H1 (cell line): ENCODE measurements around the gene DOCK1. TPM values are rescaled to one million over a fixed set of nuclear protein-coding genes. Genes with fewer than 3 reads are reported as not detected.

ENCODE experiments used
- BCL11A ChIP-seq, 2 experiments: IDR thresholded peaks; one replicate each; pipeline ENCODE4 v1.6.1; 2011; ENCODE audit warnings: low read depth in 2 of 2, low read length in 2 of 2, mild to moderate bottlenecking in 2 of 2
- CHD7 ChIP-seq: fragments of 300-600 bp; sonication (generic); IDR thresholded peaks from 2 replicates; pipeline ENCODE4 v1.7.1; 2012; ENCODE audit warnings: low read length, moderate library complexity, mild to moderate bottlenecking, inconsistent platforms; ENCODE audit not compliant: insufficient replicate concordance
- CTCF ChIP-seq, 3 experiments: IDR thresholded peaks; 1 replicate in 2 of 3; 2 replicates in 1 of 3; pipeline versions ENCODE4 v1.5.1 to v1.6.1; 2011; ENCODE audit warnings: low read length in 3 of 3, mild to moderate bottlenecking in 3 of 3, inconsistent platforms in 2 of 3, low read depth in 1 of 3, moderate library complexity in 1 of 3; ENCODE audit not compliant: insufficient read depth in 1 of 3; ENCODE audit errors: control extremely low read depth in 1 of 3
- RBBP5 ChIP-seq: IDR thresholded peaks from 2 replicates; pipeline ENCODE4 v1.7.1; 2012; ENCODE audit warnings: low read depth, mild to moderate bottlenecking, inconsistent platforms, low read length, moderate library complexity, borderline replicate concordance
- SAP30 ChIP-seq: fragments of 300-600 bp; sonication (generic); IDR thresholded peaks from 2 replicates; pipeline ENCODE4 v1.7.1; 2012; ENCODE audit warnings: low read length, moderate library complexity, mild to moderate bottlenecking, inconsistent platforms; ENCODE audit not compliant: insufficient read depth, insufficient replicate concordance
- SIRT6 ChIP-seq: IDR thresholded peaks from one replicate; pipeline ENCODE4 v1.7.1; 2012; ENCODE audit warnings: low read length, inconsistent platforms
- SRF ChIP-seq: IDR thresholded peaks from 2 replicates; pipeline ENCODE4 v1.6.1; 2011; ENCODE audit warnings: mild to moderate bottlenecking, low read depth, low read length, moderate library complexity
- polyA plus RNA-seq, 7 experiments: library from polyadenylated mRNA; depleted of rRNA in 3 of 7; stranded (reverse) in 5 of 7; unstranded in 2 of 7; fragments of >200 nt in 5 of 7; fragments of 200-250 nt in 2 of 7; gene quantifications; 1 replicate in 5 of 7; 2 replicates in 1 of 7; 4 replicates in 1 of 7; pipeline versions ENCODE4 v1.2.1 to v1.2.3, GENCODE V29; 2011 to 2013; ENCODE audit warnings: missing spikeins in 2 of 7, mixed read lengths in 2 of 7
- total RNA-seq: library from RNA; stranded (reverse); fragmentation: NEBNext Ultra II Directional; extraction: Animal tissue kit (Norgen Biotek cat#: 25700); gene quantifications from 2 replicates; pipeline ENCODE4 v1.2.1, GENCODE V29; 2021

The DOCK1 gene
- total and polyA plus RNA-seq, 2 of the 8 experiments (the other 6 are each of a cell fraction or from before 2014, with no cell fraction given), result 11.6 to 53.0 TPM

GRCh38 chr10:127291329-127291728, 386.1 kb downstream of the DOCK1 start (continued):
- TF ChIP-seq CHD7, result no peak
- no peak for TF ChIP-seq CTCF (IDR thresholded peaks at IDR 0.05; ENCODE audit: control extremely low read depth in 1 of 3, insufficient read depth in 1 of 3, low read depth in 1 of 3, low read length in 3 of 3)
- TF ChIP-seq BCL11A (IDR thresholded peaks at IDR 0.05; ENCODE audit: low read depth in 2 of 2, low read length in 2 of 2), result no peak
- no peak for TF ChIP-seq RBBP5
- no peak for TF ChIP-seq SAP30
- no peak for TF ChIP-seq SIRT6
- no peak for TF ChIP-seq SRF
- TF ChIP-seq, all 59 proteins: peak for 0
